Breast epithelium (tissue), 3 donors: ENCODE measurements around the gene BNC2.

Source experiments
- POLR2A ChIP-seq: fragments of 450-650 bp; IDR thresholded peaks from one replicate; pipeline ENCODE4 v1.6.1; 2016; ENCODE audit warnings: antibody characterized with exemption, mild to moderate bottlenecking, moderate library complexity
- POLR2AphosphoS5 ChIP-seq, 3 donors: sonication (generic); formaldehyde crosslinking; IDR thresholded peaks; one replicate each; pipeline ENCODE4 v1.6.1; 2017; ENCODE audit warnings: antibody characterized with exemption in 3 of 3
- TF ChIP-seq, protein P1 (sequence below), 3 donors: fragments of 450-650 bp; IDR thresholded peaks; one replicate each; pipeline ENCODE4 v1.5.1; 2016 to 2017; ENCODE audit warnings: antibody characterized with exemption in 3 of 3, mild to moderate bottlenecking in 3 of 3, moderate library complexity in 3 of 3

DNA sequence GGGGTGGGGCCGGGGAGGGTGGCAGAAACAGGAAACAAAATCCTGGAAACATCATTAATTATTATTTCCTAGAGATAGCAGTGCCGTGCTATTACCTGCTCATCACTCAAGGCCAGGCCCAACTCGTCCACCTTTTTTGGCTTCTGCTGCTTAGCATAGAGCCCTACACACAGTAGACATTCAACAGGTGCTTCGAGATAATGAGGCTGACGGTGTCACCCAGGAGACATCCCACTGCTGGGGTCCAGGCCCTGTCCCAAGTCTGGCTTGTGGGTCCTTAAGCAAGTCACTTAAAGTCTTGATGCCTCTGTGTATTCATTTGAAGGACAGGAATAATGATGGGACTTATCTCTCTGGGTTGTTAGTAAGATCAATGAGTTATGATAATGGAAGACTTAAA lies 506.6 kb downstream of the BNC2 start:
- TF ChIP-seq, protein P1, sequence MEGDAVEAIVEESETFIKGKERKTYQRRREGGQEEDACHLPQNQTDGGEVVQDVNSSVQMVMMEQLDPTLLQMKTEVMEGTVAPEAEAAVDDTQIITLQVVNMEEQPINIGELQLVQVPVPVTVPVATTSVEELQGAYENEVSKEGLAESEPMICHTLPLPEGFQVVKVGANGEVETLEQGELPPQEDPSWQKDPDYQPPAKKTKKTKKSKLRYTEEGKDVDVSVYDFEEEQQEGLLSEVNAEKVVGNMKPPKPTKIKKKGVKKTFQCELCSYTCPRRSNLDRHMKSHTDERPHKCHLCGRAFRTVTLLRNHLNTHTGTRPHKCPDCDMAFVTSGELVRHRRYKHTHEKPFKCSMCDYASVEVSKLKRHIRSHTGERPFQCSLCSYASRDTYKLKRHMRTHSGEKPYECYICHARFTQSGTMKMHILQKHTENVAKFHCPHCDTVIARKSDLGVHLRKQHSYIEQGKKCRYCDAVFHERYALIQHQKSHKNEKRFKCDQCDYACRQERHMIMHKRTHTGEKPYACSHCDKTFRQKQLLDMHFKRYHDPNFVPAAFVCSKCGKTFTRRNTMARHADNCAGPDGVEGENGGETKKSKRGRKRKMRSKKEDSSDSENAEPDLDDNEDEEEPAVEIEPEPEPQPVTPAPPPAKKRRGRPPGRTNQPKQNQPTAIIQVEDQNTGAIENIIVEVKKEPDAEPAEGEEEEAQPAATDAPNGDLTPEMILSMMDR (IDR thresholded peaks at IDR 0.05), result no peak
- TF ChIP-seq POLR2AphosphoS5 (IDR thresholded peaks at IDR 0.05) (no peak), POLR2A (no peak)
